Uterus (tissue), 4 donors: ENCODE data around the gene KCNK6. TPM values are rescaled to one million over a fixed set of nuclear protein-coding genes. Genes with fewer than 3 reads are reported as not detected.
"Not testable (repeated sequence)": the region's sequence is repeated elsewhere in the genome, so short reads cannot be mapped to it uniquely, and the experiment has no call there.

ENCODE experiments used
- DNase-seq, 2 donors: peaks; one replicate each; pipeline ENCODE4 v3.0.0-alpha.2; 2019 to 2020
- H3K27ac ChIP-seq, 2 donors: fragments of 200-600 bp; sonication (generic); 1 replicate in 1 of 2; 2 replicates in 1 of 2; pipeline ENCODE4 v1.5.1; 2016 to 2018
- H3K27me3 ChIP-seq, 2 donors: fragments of 200-600 bp; sonication (generic); one replicate each; pipeline ENCODE4 v1.5.1; 2018 to 2019; ENCODE audit warnings: control low read depth in 1 of 2
- H3K36me3 ChIP-seq, 2 donors: fragments of 200-600 bp; sonication (generic); one replicate each; pipeline ENCODE4 v1.5.1; 2019; ENCODE audit warnings: control low read depth in 1 of 2
- H3K4me1 ChIP-seq, 2 donors: fragments of 200-600 bp; sonication (generic); one replicate each; pipeline ENCODE4 v1.5.1; 2018 to 2019; ENCODE audit warnings: control low read depth in 1 of 2
- H3K4me3 ChIP-seq, 2 donors: fragments of 200-600 bp; sonication (generic); 1 replicate in 1 of 2; 2 replicates in 1 of 2; pipeline ENCODE4 v1.5.1; 2018 to 2019; ENCODE audit warnings: mild to moderate bottlenecking in 1 of 2
- H3K9me3 ChIP-seq, 2 donors: fragments of 200-600 bp; sonication (generic); one replicate each; pipeline ENCODE4 v1.5.1; 2019; ENCODE audit warnings: control low read depth in 1 of 2
- CTCF ChIP-seq, 4 experiments: fragments of 200-600 bp in 2 of 4; fragments of 450-650 bp in 2 of 4; sonication (generic) in 2 of 4; IDR thresholded peaks; one replicate each; pipeline ENCODE4 v1.5.1; 2016 to 2019; ENCODE audit warnings: antibody characterized with exemption in 4 of 4, mild to moderate bottlenecking in 2 of 4, moderate library complexity in 1 of 4
- POLR2A ChIP-seq, 2 donors: fragments of 450-650 bp; IDR thresholded peaks; one replicate each; pipeline ENCODE4 v1.6.1; 2016; ENCODE audit warnings: antibody characterized with exemption in 2 of 2, mild to moderate bottlenecking in 1 of 2, moderate library complexity in 1 of 2
- intact Hi-C: fragments of 100-400 bp; cut with DNase I; formaldehyde crosslinking; loops from one replicate; pipeline ENCODE4 v1.15.1; 2023; ENCODE audit warnings: low total_unique reads
- total RNA-seq, 4 donors: library from RNA; depleted of rRNA in 3 of 4; stranded (reverse); fragments of >200 nt in 3 of 4; gene quantifications; one replicate each; pipeline versions ENCODE4 v1.1.0 to v1.2.4, GENCODE V29; 2014 to 2023
- donor health status: DM: yes; HTN: yes; CAD: no.

The KCNK6 gene
- total RNA-seq, 4 donors from 2014 or later: 0.59 to 60.6 (median 4.3) TPM

- Histone ChIP-seq H3K27me3 (no peaks in the 10 kb centered on the region), H3K9me3 (no peaks in the 10 kb centered on the region)
- no peak for TF ChIP-seq CTCF (IDR thresholded peaks at IDR 0.05)
- no peak for TF ChIP-seq POLR2A (IDR thresholded peaks at IDR 0.05)
Observed at GRCh38 chr19:38360839-38361631, 41.4 kb downstream of the KCNK6 start.

GRCh38 chr19:38361633-38362075, 42.0 kb downstream of the KCNK6 start:
- intact Hi-C loops: no loop called here
- Histone ChIP-seq H3K4me3 (peak overlapping the region; percentile 36), H3K4me1 (no peaks in the 10 kb centered on the region), H3K27me3 (no peaks in the 10 kb centered on the region), H3K27ac (no peak overlapping the region), H3K9me3 (no peaks in the 10 kb centered on the region), H3K36me3 (no peaks in the 10 kb centered on the region)
- peak; percentile 49 to 57 for DNase-seq
- TF ChIP-seq POLR2A (IDR thresholded peaks at IDR 0.05): no peak
- peak in 1 of 4 experiments; percentile 23 for TF ChIP-seq CTCF (IDR thresholded peaks at IDR 0.05)

More at GRCh38 chr19:38360839-38361631, 41.4 kb downstream of the KCNK6 start:
- DNase-seq: no peak
- intact Hi-C loops: no loop called here
- Histone ChIP-seq H3K27ac (no peak overlapping the region), H3K4me1 (no peaks in the 10 kb centered on the region), H3K36me3 (no peaks in the 10 kb centered on the region), H3K4me3 (peak overlapping the region; percentile 36)

- Histone ChIP-seq H3K4me1 (no peaks in the 10 kb centered on the region), H3K27me3 (no peaks in the 10 kb centered on the region), H3K4me3 (peak overlapping the region; percentile 36), H3K9me3 (no peaks in the 10 kb centered on the region), H3K27ac (no peak overlapping the region), H3K36me3 (no peaks in the 10 kb centered on the region)
- intact Hi-C loops: no loop called here
- DNase-seq: peak; percentile 68 to 70
- TF ChIP-seq CTCF (IDR thresholded peaks at IDR 0.05): no peak
- TF ChIP-seq POLR2A (IDR thresholded peaks at IDR 0.05): no peak
Observed at GRCh38 chr19:38362076-38362945, 42.7 kb downstream of the KCNK6 start.

- H3K4me3 ChIP-seq, DNase-seq, intact Hi-C loops, H3K27me3 ChIP-seq, H3K36me3 ChIP-seq, H3K9me3 ChIP-seq, H3K4me1 ChIP-seq, H3K27ac ChIP-seq: not testable (repeated sequence)
Observed at GRCh38 chr19:38362946-38363688, 43.5 kb downstream of the KCNK6 start.

- DNase-seq: no peak
- Histone ChIP-seq H3K36me3 (no peaks in the 10 kb centered on the region), H3K4me1 (no peaks in the 10 kb centered on the region), H3K9me3 (no peaks in the 10 kb centered on the region), H3K4me3 (no peak overlapping the region), H3K27ac (no peak overlapping the region), H3K27me3 (no peaks in the 10 kb centered on the region)
- TF ChIP-seq POLR2A (IDR thresholded peaks at IDR 0.05) (no peak), CTCF (IDR thresholded peaks at IDR 0.05) (no peak)
- intact Hi-C loops: no loop called here
Observed at GRCh38 chr19:38367041-38367440, 47.4 kb downstream of the KCNK6 start.
